H1 (cell line): ENCODE data around the gene ABHD2. TPM values are rescaled to one million over a fixed set of nuclear protein-coding genes. Genes with fewer than 3 reads are reported as not detected.

Source experiments
- CTCF ChIA-PET: fragments of 300-600 bp; sonication (Branson Sonifier 250); formaldehyde crosslinking; loops from one replicate; lab custom pipeline; 2021; ENCODE audit not compliant: partially characterized antibody; lab: Charles Lee
- POLR2A ChIA-PET: fragments of 300-600 bp; sonication (Branson Sonifier 250); formaldehyde crosslinking; loops from one replicate; lab custom pipeline; 2021; ENCODE audit warnings: inconsistent platforms; ENCODE audit not compliant: partially characterized antibody; lab: Charles Lee
- DNase-seq, 2 experiments: peaks; one replicate each; pipeline versions ENCODE4 v3.0.0 to v3.0.0-alpha.2; 2010 to 2022; ENCODE audit warnings: low spot score in 2 of 2, low read depth in 1 of 2, mixed read lengths in 1 of 2
- FAIRE-seq: peaks from 2 replicates; lab custom pipeline; 2011; peaks lifted over from hg19 to GRCh38; lab: Jason Lieb, UNC
- H2AFZ ChIP-seq: 2 replicates; pipeline ENCODE4 v1.8.1; 2012; ENCODE audit warnings: low read length, inconsistent platforms
- H2AK5ac ChIP-seq: 2 replicates; pipeline ENCODE4 v1.6.1; 2013; ENCODE audit warnings: low read depth, low read length
- H2BK120ac ChIP-seq: replicated peaks from 2 replicates; pipeline ENCODE3; 2013; ENCODE audit warnings: low read depth, low read length, inconsistent platforms
- H2BK12ac ChIP-seq: 2 replicates; pipeline ENCODE4 v1.6.1; 2013; ENCODE audit warnings: low read depth, low read length
- H2BK15ac ChIP-seq: 2 replicates; pipeline ENCODE4 v1.6.1; 2013; ENCODE audit warnings: low read length
- H2BK20ac ChIP-seq: 2 replicates; pipeline ENCODE4 v1.6.1; 2013; ENCODE audit warnings: low read length
- H2BK5ac ChIP-seq: 2 replicates; pipeline ENCODE4 v1.6.1; 2013; ENCODE audit warnings: low read depth, low read length
- H3K14ac ChIP-seq: 2 replicates; pipeline ENCODE4 v1.6.1; 2013; ENCODE audit warnings: inconsistent platforms; ENCODE audit not compliant: insufficient read length
- H3K18ac ChIP-seq: 2 replicates; pipeline ENCODE4 v1.6.1; 2013; ENCODE audit warnings: low read length; ENCODE audit errors: extremely low read depth
- H3K23ac ChIP-seq: 2 replicates; pipeline ENCODE4 v1.6.1; 2013; ENCODE audit warnings: inconsistent platforms; ENCODE audit not compliant: insufficient read length
- H3K23me2 ChIP-seq: 2 replicates; pipeline ENCODE4 v1.6.1; 2013; ENCODE audit warnings: low read depth, low read length
- H3K27ac ChIP-seq: 2 replicates; pipeline ENCODE4 v1.6.1; 2011; ENCODE audit warnings: low read depth, low read length, inconsistent platforms
- H3K27me3 ChIP-seq, 4 experiments: replicated peaks in 1 of 4; 1 replicate in 1 of 4; 2 replicates in 3 of 4; pipeline versions ENCODE4 v1.6.1 to v1.8.1; 2011 to 2013; ENCODE audit warnings: low read length in 3 of 4, mild to moderate bottlenecking in 3 of 4, inconsistent platforms in 2 of 4, mixed read lengths in 2 of 4, moderate library complexity in 1 of 4; ENCODE audit not compliant: control insufficient read depth in 3 of 4, insufficient read depth in 3 of 4; ENCODE audit errors: extremely low read depth in 1 of 4
- H3K36me3 ChIP-seq, 4 experiments: 2 replicates each; pipeline versions ENCODE4 v1.6.1 to v1.8.1; 2011 to 2013; ENCODE audit warnings: mild to moderate bottlenecking in 4 of 4, low read length in 3 of 4, moderate library complexity in 2 of 4, control low read depth in 1 of 4, inconsistent platforms in 1 of 4; ENCODE audit not compliant: insufficient read depth in 4 of 4, control insufficient read depth in 2 of 4
- H3K4ac ChIP-seq: replicated peaks from 2 replicates; pipeline ENCODE3; 2013; ENCODE audit warnings: low read length, low read depth, mixed read lengths, inconsistent platforms; ENCODE audit not compliant: insufficient read length
- H3K4me1 ChIP-seq, 4 experiments: replicated peaks in 1 of 4; 1 replicate in 1 of 4; 2 replicates in 3 of 4; pipeline versions ENCODE4 v1.6.1 to v1.8.1; 2011 to 2013; ENCODE audit warnings: low read length in 3 of 4, inconsistent platforms in 2 of 4, mixed read lengths in 1 of 4; ENCODE audit not compliant: insufficient read depth in 4 of 4, control insufficient read depth in 3 of 4
- H3K4me2 ChIP-seq, 2 experiments: 2 replicates each; pipeline versions ENCODE4 v1.6.1 to v1.8.1; 2011 to 2013; ENCODE audit warnings: low read depth in 2 of 2, low read length in 2 of 2, control low read depth in 1 of 2, inconsistent platforms in 1 of 2, mild to moderate bottlenecking in 1 of 2; ENCODE audit not compliant: insufficient read depth in 1 of 2
- H3K4me3 ChIP-seq, 4 experiments: fragments of 200-600, 300-600 bp in 1 of 4; sonication (generic), shearing (Covaris generic), sonication (Bioruptor Twin) in 1 of 4; 2 replicates each; pipeline versions ENCODE4 v1.5.1 to v1.8.1; 2011 to 2016; ENCODE audit warnings: low read length in 4 of 4, low read depth in 3 of 4, control low read depth in 2 of 4, inconsistent platforms in 2 of 4, mild to moderate bottlenecking in 2 of 4, mixed read lengths in 1 of 4, moderate library complexity in 1 of 4; ENCODE audit not compliant: insufficient read depth in 2 of 4; ENCODE audit errors: extremely low read depth in 1 of 4
- H3K56ac ChIP-seq: replicated peaks from 2 replicates; pipeline ENCODE3; 2013; ENCODE audit warnings: low read depth, mild to moderate bottlenecking, mixed read lengths, low read length, inconsistent platforms; ENCODE audit not compliant: insufficient read length
- H3K79me1 ChIP-seq: 2 replicates; pipeline ENCODE4 v1.6.1; 2013; ENCODE audit warnings: low read depth, low read length, control low read depth
- H3K79me2 ChIP-seq, 2 experiments: 2 replicates each; pipeline versions ENCODE4 v1.6.1 to v1.8.1; 2012 to 2013; ENCODE audit warnings: low read length in 2 of 2, mild to moderate bottlenecking in 2 of 2, inconsistent platforms in 1 of 2; ENCODE audit not compliant: insufficient read depth in 2 of 2, control insufficient read depth in 1 of 2
- H3K9ac ChIP-seq, 4 experiments: replicated peaks in 1 of 4; 1 replicate in 1 of 4; 2 replicates in 3 of 4; pipeline versions ENCODE4 v1.6.1 to v1.8.1; 2011 to 2013; ENCODE audit warnings: low read depth in 3 of 4, low read length in 3 of 4, control low read depth in 2 of 4, mild to moderate bottlenecking in 2 of 4, moderate library complexity in 2 of 4, inconsistent platforms in 1 of 4; ENCODE audit errors: extremely low read depth in 1 of 4
- H3K9me3 ChIP-seq, 2 experiments: 2 replicates each; pipeline versions ENCODE4 v1.6.1 to v1.8.1; 2012 to 2013; ENCODE audit warnings: mild to moderate bottlenecking in 2 of 2, moderate library complexity in 2 of 2, control low read depth in 1 of 2, inconsistent platforms in 1 of 2, low read depth in 1 of 2, low read length in 1 of 2, mixed read lengths in 1 of 2; ENCODE audit not compliant: insufficient read depth in 2 of 2
- H4K20me1 ChIP-seq, 2 experiments: replicated peaks in 1 of 2; 2 replicates each; pipeline versions ENCODE3 to v1.8.1; 2011 to 2013; ENCODE audit warnings: inconsistent platforms in 2 of 2, low read length in 2 of 2, mild to moderate bottlenecking in 1 of 2; ENCODE audit not compliant: insufficient read depth in 2 of 2, control insufficient read depth in 1 of 2
- H4K5ac ChIP-seq: 2 replicates; pipeline ENCODE4 v1.6.1; 2013; ENCODE audit warnings: low read length, low read depth, mixed read lengths, inconsistent platforms; ENCODE audit not compliant: insufficient read length
- H4K8ac ChIP-seq: 2 replicates; pipeline ENCODE4 v1.8.0; 2013; ENCODE audit warnings: mild to moderate bottlenecking, moderate library complexity, low read length, inconsistent platforms; ENCODE audit not compliant: insufficient read depth; ENCODE audit errors: extremely low read depth
- H4K91ac ChIP-seq: replicated peaks from 2 replicates; pipeline ENCODE3; 2013; ENCODE audit warnings: low read length, mixed read lengths, inconsistent platforms; ENCODE audit not compliant: insufficient read length
- CTCF ChIP-seq, 3 experiments: IDR thresholded peaks; 1 replicate in 2 of 3; 2 replicates in 1 of 3; pipeline versions ENCODE4 v1.5.1 to v1.6.1; 2011; ENCODE audit warnings: low read length in 3 of 3, mild to moderate bottlenecking in 3 of 3, inconsistent platforms in 2 of 3, low read depth in 1 of 3, moderate library complexity in 1 of 3; ENCODE audit not compliant: insufficient read depth in 1 of 3; ENCODE audit errors: control extremely low read depth in 1 of 3
- GABPA ChIP-seq: IDR thresholded peaks from 2 replicates; pipeline ENCODE4 v1.6.1; 2011; ENCODE audit warnings: mild to moderate bottlenecking, low read length, moderate library complexity, borderline replicate concordance; ENCODE audit not compliant: insufficient read depth
- HDAC2 ChIP-seq, 2 experiments: fragments of 300-600 bp in 1 of 2; sonication (generic) in 1 of 2; IDR thresholded peaks; 2 replicates each; pipeline ENCODE4 v1.6.1; 2011 to 2012; ENCODE audit warnings: low read depth in 2 of 2, low read length in 2 of 2, mild to moderate bottlenecking in 2 of 2, moderate library complexity in 2 of 2, borderline replicate concordance in 1 of 2, inconsistent platforms in 1 of 2
- KDM1A ChIP-seq: fragments of 200-600, 300-600 bp; sonication (generic); IDR thresholded peaks from 2 replicates; pipeline ENCODE4 v1.7.1; 2016; ENCODE audit warnings: mild to moderate bottlenecking, low read length, borderline replicate concordance
- RNF2 ChIP-seq: fragments of 200-900, 300-1000 bp; sonication (generic); IDR thresholded peaks from 2 replicates; pipeline ENCODE4 v1.7.1; 2016; ENCODE audit warnings: borderline replicate concordance, low read depth, mild to moderate bottlenecking, antibody characterized with exemption, low read length; ENCODE audit not compliant: poor library complexity, severe bottlenecking; ENCODE audit errors: missing control alignments
- WGBS, 2 experiments: shearing (Covaris generic) in 1 of 2; methylation state at CpG; one replicate each; pipeline versions ENCODE4 v1.1.6 to v1.1.7; 2013 to 2015; ENCODE audit warnings: low lambda C conversion rate in 2 of 2, mixed read lengths in 2 of 2, inconsistent platforms in 1 of 2, low coverage in 1 of 2, missing lambda C conversion rate in 1 of 2; ENCODE audit not compliant: insufficient replicate concordance in 2 of 2, insufficient coverage in 1 of 2, insufficient read length in 1 of 2; ENCODE audit errors: extremely low coverage in 1 of 2, missing lambda C conversion rate in 1 of 2; 5-methylcytosine and 5-hydroxymethylcytosine counted together
- polyA plus RNA-seq, 7 experiments: library from polyadenylated mRNA; depleted of rRNA in 3 of 7; stranded (reverse) in 5 of 7; unstranded in 2 of 7; fragments of >200 nt in 5 of 7; fragments of 200-250 nt in 2 of 7; gene quantifications; 1 replicate in 5 of 7; 2 replicates in 1 of 7; 4 replicates in 1 of 7; pipeline versions ENCODE4 v1.2.1 to v1.2.3, GENCODE V29; 2011 to 2013; ENCODE audit warnings: missing spikeins in 2 of 7, mixed read lengths in 2 of 7
- total RNA-seq: library from RNA; stranded (reverse); fragmentation: NEBNext Ultra II Directional; extraction: Animal tissue kit (Norgen Biotek cat#: 25700); gene quantifications from 2 replicates; pipeline ENCODE4 v1.2.1, GENCODE V29; 2021
- TF ChIP-seq, protein P1 (sequence below): IDR thresholded peaks from 2 replicates; pipeline ENCODE4 v1.6.1; 2012; ENCODE audit warnings: inconsistent platforms

ABHD2 gene
- total and polyA plus RNA-seq, 2 of the 8 experiments (the other 6 are each of a cell fraction or from before 2014, with no cell fraction given), result 9.1 to 23.7 TPM

DNA sequence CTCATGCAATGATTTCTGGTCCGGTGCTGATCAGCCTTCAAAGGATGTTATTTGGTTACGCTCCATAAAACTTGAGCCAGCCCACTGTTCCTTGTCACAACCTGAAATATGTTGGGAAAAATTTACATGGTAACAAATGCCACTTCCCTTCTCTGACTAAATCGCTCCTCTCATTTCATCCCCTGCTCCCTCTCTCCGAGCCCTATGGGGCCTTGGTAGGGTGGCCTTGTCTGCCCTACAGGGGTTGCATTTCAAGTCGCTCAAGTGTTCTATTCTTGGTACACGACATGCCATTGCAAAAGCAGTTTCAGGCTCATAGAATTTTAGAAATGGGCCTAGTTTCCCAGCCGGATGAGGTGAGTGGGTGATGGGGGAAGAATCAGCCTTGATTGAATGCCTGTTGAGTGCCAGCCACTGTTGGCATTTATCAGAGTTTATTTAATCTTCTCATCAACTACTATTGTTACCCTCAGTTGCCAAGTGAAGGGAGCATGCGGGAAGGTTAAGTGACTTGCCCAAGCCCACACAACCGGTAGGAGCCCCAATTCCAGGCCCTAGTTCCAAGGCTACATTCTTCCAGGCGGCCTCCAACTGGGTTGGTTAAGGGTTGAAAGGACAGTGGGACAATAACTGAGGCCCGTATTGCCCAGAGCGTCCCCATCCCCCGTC, 961 bp upstream of the ABHD2 start:
- Histone ChIP-seq H2AK5ac (no peak overlapping the region), H3K79me2 (no peaks in the 10 kb centered on the region; a peak in 2 of 4 replicates), H2BK15ac (0 out of 2 replicates have a peak overlapping the region, but pooled peaks have one; percentile 19), H3K14ac (no peak overlapping the region), H2BK5ac (peak overlapping the region; percentile 77), H3K27ac (peak overlapping the region; percentile 35; the same call in 1 of the 2 replicates), H2AFZ (peak overlapping the region; percentile 63), H4K20me1 (no peaks in the 10 kb centered on the region), H3K4me3 (peak overlapping the region; percentile 24 to 86 (median 58); a peak in 7 of 8 replicates), H3K27me3 (no peaks in the 10 kb centered on the region), H3K4me1 (peaks cover 8 to 17% (median 12%) of the 10 kb centered on the region in 4 experiments), H3K79me1 (no peaks in the 10 kb centered on the region), H3K4me2 (peak overlapping the region; percentile 65 to 85), H3K9me3 (no peaks in the 10 kb centered on the region), H2BK120ac (no peak overlapping the region), H3K23ac (no peak overlapping the region), H3K18ac (peak overlapping the region; percentile 79), H3K56ac (peak overlapping the region; percentile 22), H3K36me3 (no peaks in the 10 kb centered on the region; a peak in 1 of 8 replicates), H3K23me2 (no peaks in the 10 kb centered on the region; the same call in 1 of the 2 replicates), H4K8ac (0 out of 2 replicates have a peak overlapping the region, but pooled peaks have one; percentile 60), H3K9ac (peak overlapping the region in 2 of 4 experiments; percentile 43 to 56; a peak in 3 of 7 replicates), H4K5ac (peak overlapping the region; percentile 47), H4K91ac (no peak overlapping the region), H2BK12ac (no peak overlapping the region), H3K4ac (no peak overlapping the region), H2BK20ac (no peak overlapping the region)
- ChIA-PET POLR2A (interaction anchor here (0.8 to 1.7 kb wide), 9 partner anchors 11 to 193 kb away, joined by 3 to 6 read pairs (median 3); no protein-coding TSS in a partner anchor), CTCF (interaction anchor here (0.6 to 6.0 kb wide), 18 partner anchors 11 to 215 kb away, joined by 3 to 40 read pairs (median 4); no protein-coding TSS in a partner anchor)
- DNase-seq (no peak), FAIRE-seq (no peak)
- WGBS, 2 experiments, result 59% methylated on average over 13 of the region's 13 CpGs; no CpG with 5 or more reads in 1 of the 2 experiments
- TF ChIP-seq CTCF (IDR thresholded peaks at IDR 0.05; ENCODE audit: control extremely low read depth in 1 of 3, insufficient read depth in 1 of 3, low read depth in 1 of 3, low read length in 3 of 3) (no peak), RNF2 (no peak), GABPA (no peak), HDAC2 (IDR thresholded peaks at IDR 0.05; ENCODE audit: borderline replicate concordance in 1 of 2, low read depth in 2 of 2, low read length in 2 of 2) (peak in 1 of 2 experiments; percentile 60; a peak in 2 of 4 replicates), KDM1A (peak; percentile 80; the same call in 1 of the 2 replicates)
- TF ChIP-seq, protein P1, sequence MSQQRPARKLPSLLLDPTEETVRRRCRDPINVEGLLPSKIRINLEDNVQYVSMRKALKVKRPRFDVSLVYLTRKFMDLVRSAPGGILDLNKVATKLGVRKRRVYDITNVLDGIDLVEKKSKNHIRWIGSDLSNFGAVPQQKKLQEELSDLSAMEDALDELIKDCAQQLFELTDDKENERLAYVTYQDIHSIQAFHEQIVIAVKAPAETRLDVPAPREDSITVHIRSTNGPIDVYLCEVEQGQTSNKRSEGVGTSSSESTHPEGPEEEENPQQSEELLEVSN, result no peak
